Measurements from ENCODE around the gene SPO11.

The SPO11 gene

DNA sequence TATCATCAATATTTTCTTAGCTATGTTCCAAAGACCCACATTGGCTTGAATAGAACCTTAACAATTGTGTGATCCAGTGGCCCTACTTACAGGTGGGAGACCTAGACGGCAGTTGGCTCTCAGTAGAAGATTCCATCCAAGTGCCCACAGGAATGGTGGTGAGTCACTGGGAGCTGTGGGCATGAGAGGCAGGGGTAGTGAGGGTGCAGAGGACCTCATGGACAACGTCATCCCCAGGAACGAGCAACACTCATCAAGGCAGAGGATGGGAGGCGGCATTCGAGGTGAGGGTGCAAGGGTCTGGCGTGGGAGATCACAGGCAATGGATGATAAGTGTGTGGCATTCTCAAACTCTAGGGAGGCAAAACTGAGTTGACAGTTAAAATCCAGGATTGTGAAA is 17.5 kb upstream of the SPO11 start:
- no peak for DNase-seq

DNA sequence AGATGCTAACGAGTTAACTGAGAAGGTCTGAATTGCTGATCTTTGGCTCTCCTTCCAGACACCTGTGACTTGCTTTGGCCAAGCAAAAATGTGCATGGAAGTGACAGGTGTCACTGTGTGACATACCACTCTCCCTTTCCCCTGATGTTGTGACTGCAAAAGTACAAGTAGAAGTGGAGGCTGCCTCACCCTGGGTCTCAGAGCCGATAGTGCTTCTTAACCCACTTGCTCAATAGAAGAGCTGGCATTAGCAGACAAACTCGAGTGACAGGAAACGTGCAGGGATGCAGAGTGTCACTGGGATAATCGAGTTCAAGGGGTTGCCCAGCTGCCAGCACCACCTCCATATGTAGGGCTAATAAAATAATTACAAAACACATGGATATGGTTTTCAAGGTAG is 16.4 kb upstream of the SPO11 start:
- DNase-seq: no peak

DNA sequence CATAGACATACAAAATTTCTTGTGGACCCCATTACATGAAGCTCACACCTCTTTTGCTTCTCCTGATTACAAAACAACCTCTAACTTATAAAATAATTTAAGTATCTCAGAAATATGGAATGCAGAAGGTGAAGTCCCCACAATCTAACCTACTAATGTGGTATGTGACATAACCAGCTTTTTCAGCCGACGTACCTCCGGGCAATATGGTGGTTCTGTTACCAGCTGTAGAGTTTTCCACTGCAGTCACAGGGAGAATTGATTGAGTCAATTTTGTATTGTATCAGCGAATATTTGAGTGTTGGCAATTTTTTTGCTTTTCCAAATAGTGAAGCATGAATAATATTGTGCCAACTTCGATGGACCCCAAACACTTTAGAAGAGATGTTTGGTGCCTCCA is 15.7 kb upstream of the SPO11 start:
- DNase-seq: no peak

DNA sequence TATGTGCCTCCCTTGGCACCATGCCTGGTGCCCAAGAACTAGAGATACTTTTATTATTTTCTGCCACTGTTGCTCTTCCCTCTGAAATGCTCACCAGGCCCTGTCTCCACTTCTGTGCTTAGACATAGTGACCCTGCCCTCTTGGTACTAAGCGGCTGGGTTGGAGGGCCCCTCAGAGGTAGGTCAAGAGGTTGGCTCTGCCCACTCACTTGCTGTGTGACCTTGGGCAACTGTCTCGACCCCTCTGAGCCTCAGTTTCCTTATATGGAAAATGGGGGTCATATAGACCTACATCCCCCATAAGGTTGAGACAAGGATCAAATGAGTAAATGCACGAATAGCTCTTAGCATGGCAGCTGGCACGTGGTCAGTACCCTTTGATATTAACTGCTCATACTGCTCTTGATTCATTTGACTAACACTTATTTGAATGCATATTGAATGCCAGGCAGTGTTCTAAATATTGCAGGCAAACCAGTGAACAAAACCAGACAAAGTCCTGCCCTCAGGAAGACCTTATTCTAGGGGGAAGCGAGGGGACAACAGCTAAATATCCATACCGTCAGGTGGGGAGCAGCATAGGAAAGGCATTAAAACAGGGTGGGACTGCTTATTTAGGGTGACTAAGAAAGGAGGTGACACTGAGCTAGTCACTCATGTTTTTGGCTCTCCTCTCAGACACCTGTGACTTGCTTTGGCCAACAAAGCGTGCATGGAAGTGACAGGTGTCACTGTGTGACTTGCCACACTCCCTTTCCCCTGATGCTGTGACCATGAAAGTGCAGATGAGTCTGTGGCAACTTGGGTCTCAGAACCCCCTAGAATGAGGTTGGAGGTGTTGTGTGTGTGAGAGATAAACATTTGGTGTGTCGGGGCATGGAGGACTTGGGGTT is 14.3 kb upstream of the SPO11 start:
- no peak for DNase-seq

DNA sequence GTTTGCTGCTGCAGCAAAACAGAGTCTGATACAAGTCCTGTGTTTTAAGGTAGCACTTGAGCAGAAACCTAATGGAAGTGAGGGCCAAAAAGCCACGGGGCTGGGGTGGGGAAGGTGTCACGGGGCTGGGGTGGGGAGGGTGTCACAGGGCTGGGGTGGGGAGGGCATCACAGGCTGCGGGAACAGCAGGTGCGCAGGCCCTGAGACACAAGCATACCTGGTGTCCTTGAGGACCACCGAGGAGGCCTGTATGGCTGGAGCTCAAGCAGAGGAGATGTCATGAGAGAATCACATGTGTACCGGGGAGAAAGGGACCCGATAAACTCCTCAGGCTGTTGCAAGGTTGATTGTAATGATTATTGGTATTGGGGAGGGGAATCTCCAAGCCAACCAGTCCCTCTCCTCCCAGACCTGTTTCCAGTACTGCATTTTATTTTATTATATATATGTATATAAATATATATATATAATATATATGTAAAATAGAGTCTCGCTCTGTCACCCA is 13.6 kb upstream of the SPO11 start:
- DNase-seq: no peak

DNA sequence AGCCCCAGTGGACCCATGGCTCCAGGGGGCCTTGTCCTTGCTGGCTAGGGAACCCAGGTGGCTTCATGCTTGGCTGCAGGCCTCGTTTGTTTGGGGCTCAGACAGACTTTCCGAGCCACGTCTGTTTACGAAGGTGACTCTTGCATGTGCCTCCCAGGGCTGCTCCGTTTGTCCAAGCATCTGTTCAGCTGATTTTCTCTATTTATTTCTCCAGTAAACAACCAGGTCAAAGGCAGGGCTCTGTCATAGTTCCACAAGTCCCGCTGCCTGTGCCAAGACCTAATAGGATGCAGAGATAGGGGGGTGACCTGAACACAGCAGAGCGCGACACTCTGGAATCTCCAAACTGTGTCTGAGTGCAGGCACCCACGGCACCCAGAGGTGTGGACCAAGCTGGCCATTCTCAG is 12.8 kb upstream of the SPO11 start:
- no peak for DNase-seq

DNA sequence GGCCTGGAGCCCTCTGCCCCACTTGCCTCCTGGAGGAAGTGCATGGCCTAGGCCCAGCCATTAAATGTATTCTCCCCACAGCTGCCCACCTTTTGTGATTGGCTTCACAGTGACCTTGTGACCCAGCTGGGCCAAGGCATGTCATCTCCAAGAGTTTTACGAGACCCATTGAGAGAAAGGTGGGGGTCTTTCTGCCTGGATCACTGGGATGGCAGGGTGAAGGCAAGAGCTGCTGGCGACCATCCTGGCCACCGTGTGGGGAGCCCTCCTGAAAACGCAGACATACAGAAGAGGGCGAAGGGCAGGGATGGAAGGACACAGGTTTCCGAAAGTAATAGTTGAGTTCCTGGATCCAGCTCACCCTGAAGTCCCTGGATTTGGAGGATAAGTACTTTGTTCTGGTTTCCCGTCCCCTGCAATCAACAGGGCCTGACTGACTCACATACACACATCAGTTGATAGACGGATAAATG is 12.3 kb upstream of the SPO11 start:
- DNase-seq: no peak

DNA sequence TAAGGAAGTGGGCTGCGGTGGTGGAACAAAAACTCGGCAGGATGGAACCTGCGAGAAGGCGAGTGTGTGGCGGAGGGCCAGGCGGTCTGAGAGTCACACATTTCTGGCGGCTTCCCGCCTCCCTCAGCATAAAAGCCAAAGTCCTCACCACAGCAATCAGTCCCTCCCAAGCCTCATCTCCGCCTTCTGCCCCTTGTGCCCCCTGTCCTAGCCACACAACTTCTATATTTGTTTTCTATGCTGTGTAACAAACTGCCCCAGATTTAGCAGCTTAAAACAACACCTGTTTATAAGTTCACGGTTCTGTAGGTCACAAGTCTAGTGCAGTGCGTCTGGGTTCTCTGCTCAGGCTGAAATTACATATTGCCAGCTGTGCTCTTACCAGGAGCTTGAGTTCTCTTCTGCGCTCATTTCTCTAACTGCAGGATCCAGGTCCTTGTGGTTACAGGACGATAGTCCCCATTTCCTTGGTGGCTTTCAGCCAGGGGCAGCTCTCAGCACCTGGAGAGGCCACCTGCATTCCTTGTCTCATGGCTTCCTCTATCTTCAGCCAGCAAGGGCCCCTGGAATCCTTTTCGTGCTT is 11.7 kb upstream of the SPO11 start:
- no peak for DNase-seq

DNA sequence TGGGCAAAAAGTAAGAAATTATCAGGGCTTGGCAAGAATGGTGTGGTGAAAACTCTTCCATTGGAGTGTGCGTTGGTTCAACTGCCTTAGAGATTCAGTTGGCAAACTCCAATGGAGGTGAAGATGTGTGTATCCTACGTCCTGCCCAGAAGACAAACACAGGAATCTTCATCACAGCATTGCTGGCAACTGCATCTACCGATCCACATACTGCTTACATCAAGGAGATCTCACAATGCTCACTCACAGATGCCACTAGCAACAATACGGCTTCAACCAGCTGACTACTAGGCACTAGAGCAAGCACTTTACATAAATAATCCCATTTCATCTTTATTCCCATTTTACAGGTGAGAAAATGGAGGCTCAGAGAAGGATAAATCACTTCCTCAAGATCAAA is 10.0 kb upstream of the SPO11 start:
- DNase-seq: no peak

DNA sequence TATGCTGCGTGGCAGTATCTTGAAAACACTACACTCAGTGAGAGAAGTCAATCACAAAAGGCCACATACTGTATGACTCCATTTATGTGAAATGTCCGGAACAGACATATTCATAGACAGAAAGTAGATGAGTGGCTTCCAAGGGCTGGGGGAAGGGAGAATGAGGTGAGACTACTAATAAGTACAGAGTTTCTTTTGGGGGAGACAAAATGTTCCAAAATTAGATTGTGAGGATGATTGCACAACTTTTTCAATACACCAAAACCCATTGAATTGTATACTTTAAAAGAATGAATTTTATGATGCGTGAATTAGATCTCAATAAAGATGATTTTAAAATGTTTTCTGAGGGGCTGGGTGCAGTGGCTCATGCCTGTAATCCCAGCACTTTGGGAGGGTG is 9.2 kb upstream of the SPO11 start:
- no peak for DNase-seq

DNA sequence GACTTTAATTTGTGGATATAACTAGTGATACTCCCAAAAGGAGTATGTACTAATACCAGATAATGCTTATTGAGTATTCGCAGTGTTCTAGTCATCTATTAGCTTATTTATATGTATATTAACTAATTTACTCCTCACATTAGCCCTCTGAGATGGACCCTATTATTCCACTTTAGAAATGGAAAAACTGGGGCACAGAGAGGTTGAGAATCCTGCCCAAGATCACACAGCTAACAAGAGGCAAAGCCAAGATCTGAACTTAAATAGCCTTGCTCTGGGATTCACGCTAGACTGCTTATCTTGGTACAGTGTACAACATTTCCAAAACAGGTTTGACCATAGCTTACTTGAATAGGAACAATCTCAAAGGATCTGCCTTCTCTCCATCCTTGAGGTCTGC is 8.5 kb upstream of the SPO11 start:
- DNase-seq: no peak

DNA sequence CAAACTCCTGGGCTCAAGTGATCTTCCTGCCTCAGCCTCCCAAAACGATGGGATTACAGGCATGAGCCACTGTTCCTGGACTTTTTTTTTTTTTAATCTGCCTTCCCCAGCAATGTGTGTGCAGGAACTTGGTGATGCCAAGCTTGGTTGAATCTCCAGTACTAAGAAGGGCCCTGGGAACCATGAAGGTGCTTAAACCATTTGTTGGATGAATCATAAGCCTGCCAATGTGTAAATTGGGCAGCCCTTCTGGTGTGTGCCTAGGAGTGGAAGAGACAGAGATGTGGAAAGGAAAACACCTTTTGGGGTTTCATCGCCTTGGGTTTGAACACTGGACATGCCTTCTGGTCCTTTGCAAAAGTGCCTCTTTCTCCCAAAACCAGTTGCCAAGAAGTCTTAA is 7.1 kb upstream of the SPO11 start:
- no peak for DNase-seq

DNA sequence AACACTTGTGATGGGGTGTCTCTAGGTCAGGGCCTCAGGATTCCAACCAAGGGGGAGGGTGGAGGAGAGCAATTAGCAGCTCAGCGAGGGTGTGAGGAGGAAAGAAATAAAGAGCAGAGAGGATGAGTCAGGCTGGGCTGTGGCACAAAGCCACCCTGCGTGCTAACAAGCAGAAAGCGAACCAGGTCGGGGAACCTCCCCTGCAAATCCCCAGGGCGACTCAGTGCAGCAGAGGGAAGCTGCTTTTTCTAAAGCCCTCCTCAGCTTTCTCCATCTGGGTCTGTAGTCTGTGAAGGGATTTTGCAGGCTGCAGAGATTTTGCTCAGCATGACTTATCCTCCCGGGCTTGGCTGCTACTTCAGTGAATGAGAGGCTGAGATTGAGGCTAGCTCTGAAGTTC is 6.6 kb upstream of the SPO11 start:
- DNase-seq: peak; percentile 17

DNA sequence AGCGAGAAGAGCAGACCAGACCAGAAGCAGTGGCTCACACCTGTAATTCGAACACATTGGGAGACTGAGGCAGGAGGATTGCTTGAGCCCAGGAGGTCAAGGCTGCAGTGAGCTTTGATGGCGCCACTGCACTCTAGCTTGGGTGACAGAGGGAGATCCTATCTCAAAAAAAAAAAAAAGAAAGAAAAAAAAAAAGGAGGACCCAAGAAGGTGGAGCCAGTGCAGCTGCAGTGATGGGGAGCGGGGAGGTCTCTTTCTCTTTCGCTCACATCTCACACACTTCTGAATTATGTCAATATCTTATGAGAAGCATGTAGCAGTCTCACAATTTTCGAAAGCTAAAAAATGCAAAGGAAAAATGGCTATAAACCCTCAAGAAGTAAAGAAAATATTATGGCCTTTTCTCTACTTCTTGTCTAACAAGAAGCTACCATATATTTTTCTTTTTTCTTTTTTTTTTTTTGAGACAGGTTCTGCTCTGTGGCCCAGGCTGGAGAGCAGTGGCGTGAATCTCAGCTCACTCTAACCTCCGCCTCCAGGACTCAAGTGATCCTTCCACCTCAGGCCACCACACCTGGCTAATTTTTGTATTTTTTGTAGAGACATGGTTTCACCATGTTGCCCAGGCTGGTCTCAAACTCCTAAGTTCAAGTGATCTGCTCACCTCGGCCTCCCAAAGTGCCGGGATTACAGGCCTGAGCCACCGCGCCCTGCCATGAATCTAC is 3.8 kb upstream of the SPO11 start:
- DNase-seq: no peak

DNA sequence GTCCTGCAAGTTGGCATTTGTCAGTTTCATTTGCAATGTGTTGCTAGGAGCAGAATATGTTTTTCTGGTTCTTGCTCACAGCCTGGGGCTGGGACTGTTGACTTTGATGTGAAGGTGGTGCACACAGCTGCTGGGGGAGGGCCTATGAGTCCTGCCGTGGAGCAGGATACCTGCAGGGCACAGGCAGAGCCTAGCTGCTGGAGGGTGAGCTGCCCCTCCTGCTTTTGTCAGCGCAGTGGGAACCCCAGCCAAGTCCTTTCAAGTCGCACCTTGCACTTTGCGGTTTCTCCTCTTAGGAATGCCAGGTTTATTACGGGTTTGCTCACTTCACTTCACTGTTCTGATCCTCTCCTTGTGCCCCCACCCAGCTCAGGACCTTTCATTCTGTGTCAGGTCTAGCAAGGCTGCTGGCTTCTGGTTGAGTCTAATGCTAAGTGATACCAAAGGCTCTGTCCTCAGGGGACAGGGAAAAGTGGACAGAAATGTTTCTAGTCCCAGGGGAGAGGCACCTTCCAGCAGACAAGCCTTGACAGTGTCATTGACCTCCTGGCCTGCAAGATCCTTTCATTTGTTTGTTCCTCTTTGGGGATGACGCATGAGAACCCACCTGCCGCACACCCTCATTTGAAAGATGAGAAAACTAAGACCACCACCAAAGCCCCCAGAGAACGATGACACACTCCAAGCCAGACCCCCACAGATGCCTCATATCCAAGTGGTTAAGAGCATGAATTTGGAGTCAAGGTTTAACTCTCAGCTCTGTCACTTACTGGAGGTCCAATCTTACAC is 2.7 kb upstream of the SPO11 start:
- DNase-seq: no peak

DNA sequence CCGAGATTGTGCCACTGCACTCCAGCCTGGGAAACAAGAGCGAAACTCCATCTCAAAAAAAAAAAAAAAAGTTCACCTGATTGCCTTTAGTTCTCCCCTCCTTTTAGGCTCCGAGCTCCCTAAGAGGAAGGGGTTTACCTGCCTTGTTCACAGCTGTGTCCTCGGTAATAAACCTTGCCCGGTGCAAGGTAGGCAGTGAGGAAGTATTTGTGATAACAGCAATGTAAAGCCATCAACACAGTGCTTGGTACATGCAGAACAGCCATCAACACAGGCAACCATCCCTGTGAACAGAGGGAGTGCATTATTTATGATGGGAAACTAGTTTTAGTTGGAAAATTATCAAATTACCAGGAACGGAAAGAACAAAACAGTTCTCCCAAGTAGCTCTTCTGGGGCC is 1.8 kb upstream of the SPO11 start:
- no peak for DNase-seq

DNA sequence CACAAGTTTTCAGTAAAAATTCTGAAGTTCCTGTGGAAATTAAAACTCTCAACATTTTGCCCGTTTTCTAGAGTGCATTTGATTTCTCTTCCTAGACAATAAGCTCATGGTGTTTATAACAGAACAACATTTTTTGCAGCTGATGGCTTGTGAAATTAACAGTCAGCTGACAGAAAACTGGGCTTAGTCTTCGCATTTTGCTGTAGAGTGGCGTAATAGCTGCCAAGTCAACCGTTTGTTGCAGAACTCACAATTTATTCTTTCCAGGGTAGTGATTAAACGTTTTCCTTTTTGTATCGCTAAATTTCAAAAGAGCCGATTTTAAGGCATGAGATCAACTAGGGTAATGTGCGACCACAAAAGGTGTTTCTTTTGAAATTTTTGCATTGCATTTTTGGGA is 1.4 kb downstream of the SPO11 start:
- DNase-seq: no peak

DNA sequence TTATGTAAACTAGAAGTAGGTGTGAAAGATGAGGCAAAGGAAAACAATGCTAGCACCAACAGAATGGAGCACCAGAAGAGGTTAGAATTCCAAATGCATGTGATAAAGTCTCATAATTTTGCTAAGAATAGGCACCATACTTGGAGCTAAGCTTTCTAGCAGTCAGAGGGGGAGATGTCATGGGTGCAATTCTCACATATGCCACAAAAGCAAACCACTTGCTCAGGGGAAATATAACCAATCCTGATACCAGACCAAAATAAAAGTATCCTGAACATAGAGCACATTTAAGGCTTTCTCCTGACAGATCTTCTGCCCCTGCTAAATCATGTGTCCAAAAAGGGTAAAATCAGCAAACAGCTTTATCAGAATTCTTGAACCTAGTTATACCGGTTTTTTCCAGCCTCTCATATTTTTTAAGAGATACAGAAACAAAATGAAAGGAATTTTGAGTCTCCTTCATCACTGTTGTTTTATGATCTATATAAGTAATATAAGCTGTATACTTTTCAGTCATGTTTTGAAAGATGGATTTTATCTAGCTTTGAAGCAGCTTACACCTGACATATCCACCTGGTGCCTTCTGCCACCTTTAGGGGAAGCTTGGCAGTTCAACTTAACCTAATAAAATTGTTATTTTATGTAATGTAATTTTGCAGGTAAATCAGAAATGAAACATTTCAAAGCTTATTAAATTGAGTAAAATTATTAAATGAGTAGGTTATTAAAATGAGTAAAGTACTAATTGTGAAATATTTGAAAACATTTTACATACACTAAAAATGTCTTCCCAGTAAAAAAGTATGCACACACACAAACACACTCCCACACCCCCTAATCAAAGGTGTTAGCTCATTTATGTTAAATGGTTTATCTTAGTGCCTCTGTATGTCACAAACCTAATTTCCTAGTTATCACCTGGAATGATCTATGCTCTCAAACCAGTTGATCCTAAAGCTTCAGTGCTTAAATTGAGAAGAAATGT is 2.8 kb downstream of the SPO11 start:
- DNase-seq: no peak

DNA sequence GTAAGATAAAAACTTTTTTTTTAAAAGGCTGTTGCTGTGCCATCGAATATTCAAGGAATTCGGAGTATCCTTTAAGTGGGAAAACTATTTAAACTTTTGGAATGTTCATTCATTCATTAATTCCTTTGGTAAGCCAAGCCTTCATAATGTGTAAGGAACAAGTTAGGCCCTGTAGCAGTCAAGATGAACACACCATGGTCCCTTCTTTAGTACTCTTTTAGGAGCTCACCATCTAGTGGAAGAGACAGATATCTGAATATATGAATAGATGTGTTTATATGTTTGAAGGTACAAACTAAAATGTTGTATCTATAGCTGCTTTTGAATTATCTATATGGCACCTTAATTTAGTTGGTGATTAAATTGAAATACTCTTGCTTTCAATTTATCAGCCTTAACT is 5.8 kb downstream of the SPO11 start:
- no peak for DNase-seq

DNA sequence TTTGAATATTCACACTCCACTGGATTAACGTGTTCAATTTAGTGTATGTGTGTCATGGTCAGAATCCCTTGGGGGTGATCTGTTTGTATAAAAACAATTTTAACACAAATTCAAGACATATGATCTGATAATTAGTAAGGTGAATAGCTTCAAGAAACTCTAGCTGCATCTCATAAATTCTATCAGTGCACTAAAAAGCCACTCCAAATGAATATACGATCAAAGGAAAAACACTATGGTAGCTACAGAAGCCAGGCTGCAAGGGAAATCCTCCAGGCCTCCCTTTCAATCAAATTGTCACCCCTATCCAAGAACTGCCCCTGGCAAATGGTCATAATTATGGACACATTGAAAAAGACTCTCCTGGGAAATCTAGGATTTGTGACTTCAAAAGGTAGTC is 12.1 kb downstream of the SPO11 start:
- no peak for DNase-seq

DNA sequence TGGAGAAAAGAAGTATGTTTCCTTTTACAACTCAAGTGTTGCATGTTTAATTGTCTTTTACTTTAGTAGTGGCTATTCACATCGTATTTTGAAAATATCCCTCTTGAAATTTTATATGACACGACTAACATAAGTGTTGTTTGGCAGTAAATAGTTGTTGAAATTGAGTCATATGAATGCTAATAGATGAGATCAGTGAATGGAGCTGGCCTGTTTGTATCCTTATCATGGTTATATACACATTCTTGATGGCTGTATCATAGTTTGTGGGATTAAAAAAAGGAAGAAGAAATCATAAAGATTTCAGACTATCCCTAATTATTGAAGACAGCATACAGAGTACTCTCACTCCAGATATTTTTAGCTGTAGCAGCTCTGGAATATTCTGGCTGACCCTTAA is 13.2 kb downstream of the SPO11 start:
- DNase-seq: no peak

DNA sequence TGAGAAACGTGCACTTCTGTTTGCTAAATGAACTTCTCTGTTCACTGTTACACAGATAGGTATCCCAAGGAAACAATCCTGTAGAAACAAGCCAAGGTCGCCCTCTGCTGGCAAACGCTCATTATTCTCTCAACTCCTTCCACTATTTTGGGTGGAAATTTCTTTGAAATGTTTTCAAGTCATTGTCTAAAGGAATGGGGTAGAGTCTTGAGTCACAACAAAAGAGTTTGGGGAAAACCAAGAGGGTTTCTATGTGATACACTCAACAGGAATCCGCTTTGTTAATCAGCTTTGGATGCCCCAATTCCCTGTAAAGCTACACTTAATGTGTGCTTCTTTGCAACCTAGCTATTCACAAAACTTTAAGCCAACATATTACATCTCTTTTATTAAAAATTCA is 16.9 kb downstream of the SPO11 start:
- DNase-seq: peak; percentile 71
